Measurements from ENCODE around the gene POMT2.
"Not testable (repeated sequence)": the region's sequence is repeated elsewhere in the genome, so short reads cannot be mapped to it uniquely, and the experiment has no call there.

The POMT2 gene

DNA sequence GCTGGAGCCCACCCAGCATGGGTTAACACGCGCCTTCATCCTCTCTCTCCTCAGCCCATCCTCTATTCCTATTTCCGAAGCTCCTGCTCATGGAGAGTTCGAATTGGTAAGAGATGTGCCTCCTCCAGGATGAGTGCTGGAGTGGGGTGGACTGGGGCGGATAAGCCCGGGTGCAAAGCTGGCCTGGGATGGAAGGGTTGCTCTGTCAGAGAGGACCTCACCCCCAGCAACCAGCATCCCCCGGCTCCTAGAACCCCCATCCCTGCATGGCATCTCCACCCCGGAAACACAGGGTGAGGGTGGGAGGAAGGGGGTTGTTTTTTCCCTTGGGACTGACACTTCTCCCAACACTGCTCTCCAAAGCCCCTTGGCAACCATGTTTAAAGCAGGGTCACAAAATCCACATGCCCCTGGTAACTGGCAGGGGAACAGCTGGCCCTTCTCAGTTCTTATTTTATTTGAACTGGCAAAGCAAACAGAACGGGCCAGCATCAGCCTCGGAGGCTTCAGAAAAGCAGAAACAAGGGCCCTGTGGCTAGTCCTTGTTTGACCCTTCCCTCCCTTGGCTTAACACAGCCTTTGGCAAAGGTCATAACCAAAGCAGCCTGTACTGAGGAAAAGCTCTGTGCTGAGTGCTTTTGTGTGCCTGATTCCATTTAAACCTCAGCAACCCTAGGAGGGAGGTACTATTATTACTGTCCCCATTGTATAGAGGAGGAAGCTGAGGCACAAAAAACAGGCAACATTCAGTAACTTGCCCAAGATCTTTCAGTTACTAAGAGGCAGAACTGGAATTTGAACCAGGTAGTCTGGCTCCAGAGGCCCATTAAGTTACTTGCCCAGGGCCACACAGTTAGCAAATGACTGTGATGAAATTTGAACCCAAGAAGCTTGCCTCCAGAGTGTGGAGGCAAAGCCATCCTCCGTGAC is 4.4 kb upstream of the POMT2 start:
- DNase-seq: no peak

- no peak for DNase-seq
Measured at GRCh38 chr14:77324289-77324688, 3.6 kb upstream of the POMT2 start.

DNA sequence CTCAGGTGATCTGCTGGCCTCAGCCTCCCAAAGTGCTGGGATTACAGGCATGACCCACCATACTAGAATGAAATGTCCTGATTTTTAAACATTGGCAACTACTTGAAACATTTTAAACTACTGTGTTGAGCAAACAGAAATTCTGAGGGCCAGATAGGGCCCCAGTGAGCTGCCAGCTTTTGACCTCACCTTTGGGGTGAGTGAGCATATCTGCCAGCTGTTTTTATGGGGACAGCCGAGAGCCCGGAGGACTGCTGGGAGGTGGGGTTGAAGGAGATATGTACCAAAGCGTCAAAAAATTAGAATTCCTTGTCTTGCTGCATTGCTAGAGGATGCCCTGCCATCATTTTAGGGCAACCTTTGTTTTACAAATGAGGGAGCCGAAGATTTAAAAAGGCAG is 2.9 kb upstream of the POMT2 start:
- no peak for DNase-seq

DNA sequence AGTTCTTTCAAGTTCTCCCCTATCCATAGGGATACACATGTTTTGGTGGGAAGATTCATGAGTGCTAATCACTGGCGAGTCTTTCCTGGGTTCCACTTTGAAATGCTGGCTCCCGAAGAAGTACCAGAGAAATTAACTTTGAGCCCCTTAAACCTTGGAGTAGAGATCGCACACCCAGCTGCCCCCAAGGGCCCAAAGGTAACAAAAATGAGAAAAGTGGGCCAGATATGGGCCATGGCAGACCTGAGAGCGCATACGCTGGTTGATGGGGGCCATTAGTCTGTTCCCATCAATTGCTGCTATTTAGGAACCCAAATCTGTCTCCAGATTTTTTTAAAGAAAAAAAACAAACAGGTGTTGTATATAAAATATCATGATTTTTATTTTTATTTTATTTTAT is 2.3 kb upstream of the POMT2 start:
- no peak for DNase-seq

GRCh38 chr14:77322250-77322902 is 1.7 kb upstream of the POMT2 start:
- no peak for DNase-seq

GRCh38 chr14:77319422-77319821 is 1.3 kb downstream of the POMT2 start:
- no peak for DNase-seq

DNA sequence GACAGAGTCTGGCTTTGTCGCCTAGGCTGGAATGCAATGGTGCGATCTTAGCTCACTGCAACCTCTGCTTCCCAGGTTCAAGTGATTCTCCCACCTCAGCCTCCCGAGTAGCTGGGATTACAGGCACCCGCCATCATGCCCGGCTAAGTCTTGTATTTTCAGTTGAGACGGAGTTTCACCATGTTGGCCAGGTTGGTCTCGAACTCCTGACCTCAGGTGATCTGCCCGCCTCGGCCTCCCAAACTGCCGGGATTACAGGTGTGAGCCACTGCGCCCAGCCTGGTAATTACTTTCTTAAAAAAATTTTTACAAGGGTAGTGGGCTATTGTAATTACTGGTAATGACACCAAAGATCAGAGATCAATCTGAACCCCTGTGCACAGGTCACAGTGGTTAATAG is 1.9 kb downstream of the POMT2 start:
- DNase-seq: not testable (repeated sequence)

GRCh38 chr14:77318006-77318553 is 2.6 kb downstream of the POMT2 start:
- no peak for DNase-seq

GRCh38 chr14:77316872-77317301 is 3.8 kb downstream of the POMT2 start:
- no peak for DNase-seq

- DNase-seq: no peak
Measured at GRCh38 chr14:77316195-77316505, 4.5 kb downstream of the POMT2 start.

- no peak for DNase-seq
Measured at GRCh38 chr14:77314539-77315457, 5.9 kb downstream of the POMT2 start.

GRCh38 chr14:77314043-77314442 is 6.6 kb downstream of the POMT2 start:
- no peak for DNase-seq

- DNase-seq: no peak
Measured at GRCh38 chr14:77313371-77313770, 7.3 kb downstream of the POMT2 start.

- DNase-seq: no peak
Measured at GRCh38 chr14:77311217-77311616, 9.5 kb downstream of the POMT2 start.

DNA sequence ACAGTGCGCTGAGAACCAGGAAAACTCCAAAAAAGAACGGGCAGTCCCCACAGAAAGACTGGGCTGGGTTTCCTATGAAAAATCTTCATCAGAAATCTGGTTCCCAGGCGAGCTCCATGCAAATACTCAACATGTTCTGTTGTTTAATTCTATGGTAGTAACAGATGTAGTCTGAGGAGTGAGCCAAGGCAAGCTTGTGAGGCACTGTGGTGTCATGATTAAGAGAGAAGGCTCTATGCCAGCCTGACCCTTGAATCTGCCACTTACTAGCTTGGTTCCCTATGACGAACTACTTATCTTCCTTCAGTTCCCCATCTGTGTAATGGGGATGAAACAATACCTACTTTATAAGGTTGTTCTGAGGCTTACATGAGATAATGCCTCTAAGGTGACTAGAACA is 10.7 kb downstream of the POMT2 start:
- no peak for DNase-seq

DNA sequence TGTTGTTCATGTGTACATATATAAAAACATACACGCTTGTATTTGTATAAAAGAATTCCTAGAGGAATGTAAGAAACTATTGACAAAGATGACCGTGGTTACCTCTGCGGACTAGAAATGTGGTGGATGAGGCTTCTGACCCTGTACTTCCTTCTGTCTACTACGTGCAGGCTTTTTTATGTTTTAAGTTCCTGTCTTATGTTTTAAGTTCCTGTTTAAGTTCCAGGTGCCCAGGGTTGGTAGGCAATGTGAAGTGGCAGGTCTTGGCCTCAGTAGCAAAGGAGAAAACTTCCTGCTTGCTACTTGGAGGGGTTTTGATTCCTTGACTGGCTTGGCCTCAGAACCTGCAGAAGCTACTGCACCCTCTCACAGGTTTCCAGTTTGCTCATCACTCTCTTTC is 11.6 kb downstream of the POMT2 start:
- DNase-seq: no peak

DNA sequence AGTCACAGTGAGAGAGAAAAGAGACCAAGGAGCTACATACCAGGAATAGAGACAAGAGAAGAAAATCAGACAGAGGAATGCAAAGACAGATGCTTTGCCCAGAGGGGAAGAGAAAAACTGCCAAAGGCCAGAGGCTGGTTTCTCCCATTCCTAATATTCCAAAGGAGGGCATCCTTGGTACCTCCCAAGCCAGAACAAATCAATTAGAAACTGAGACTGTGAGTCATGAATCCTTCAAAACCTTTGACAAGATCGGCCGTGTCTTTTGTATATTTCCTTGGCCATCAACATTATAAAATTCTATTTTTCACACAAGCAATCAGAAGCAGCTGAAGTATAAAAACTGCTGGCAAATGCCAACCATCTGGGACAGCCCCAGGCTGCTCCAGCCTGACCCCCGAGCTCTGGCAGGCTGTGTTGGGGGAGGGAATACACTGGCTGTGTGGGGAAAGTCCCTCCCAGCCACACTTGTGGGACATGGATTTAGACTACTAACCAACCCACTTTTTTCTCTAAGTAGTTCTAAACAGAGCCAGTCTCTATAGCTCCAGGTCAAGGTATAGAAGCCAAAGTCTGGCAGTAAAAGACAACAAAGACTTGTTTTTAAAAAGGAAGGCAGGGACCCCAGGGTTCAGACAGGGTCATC is 13.7 kb downstream of the POMT2 start:
- DNase-seq: no peak

DNA sequence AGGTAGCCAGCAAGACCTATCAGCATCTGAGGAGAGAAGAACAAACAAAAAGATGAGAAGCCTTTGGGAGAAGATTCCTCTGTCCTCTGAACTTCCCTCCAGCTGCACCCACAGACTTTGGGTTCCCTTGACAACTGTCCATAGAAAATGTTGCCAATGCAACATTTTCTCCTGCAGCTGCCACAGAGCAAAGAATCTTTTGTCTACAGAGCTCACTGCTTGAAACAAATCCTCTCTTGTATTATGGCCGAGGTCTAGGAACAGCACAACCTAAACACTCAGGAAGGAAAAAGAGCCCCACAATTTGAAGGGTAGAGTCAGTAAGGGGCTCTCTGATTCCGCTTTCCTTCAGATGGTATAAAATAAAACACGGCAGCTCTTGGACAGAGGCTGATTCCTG is 14.3 kb downstream of the POMT2 start:
- DNase-seq: no peak

DNA sequence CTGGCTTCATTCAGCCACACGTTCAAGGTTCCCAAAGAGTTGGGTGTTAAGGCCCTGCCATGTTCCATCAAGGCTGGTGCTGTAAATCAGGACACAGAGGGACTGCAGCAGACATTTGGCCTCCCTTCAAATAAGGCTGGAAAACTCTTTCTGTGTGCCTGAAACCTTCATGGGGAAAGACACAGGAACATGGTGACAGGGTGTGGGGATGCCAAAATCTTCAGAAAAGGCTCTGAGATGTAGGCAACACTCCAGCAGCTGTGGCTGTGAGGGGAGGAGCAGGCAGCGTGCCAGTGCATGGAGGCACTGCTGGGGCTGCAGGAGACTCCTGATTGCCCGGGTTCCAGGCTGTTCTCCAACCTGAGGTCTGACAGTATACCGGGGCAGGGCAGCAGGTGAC is 15.0 kb downstream of the POMT2 start:
- DNase-seq: no peak

- peak in 2 of 5 experiments; percentile 10 to 85 for DNase-seq
Measured at GRCh38 chr14:77303417-77304156, 17.1 kb downstream of the POMT2 start.

DNA sequence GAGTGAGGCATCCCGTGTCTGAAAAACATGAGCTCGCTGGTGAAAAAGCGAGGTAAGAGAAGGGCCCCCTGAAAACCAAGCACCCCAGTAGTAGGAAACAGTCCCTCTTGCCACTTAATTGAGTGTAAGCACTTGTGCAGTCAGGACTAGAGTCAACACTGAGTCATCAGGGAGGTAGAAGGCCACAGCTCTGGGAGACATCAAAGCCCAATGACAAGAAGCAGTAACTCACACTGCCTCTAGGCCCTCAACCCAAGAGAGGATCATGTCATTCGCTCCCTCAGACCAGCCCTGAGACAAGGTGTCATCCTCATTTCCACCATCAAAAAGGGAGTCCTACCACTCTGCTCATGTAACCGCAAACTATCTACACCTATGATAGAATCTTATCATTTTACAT is 17.8 kb downstream of the POMT2 start:
- peak in 2 of 5 experiments; percentile 9 to 79 for DNase-seq

GRCh38 chr14:77301103-77301502 is 19.6 kb downstream of the POMT2 start:
- DNase-seq: peak in 3 of 5 experiments; percentile 24 to 56 (median 25)

Measured in T-helper 2 cell (primary cell).